ENCODE data around the gene ATF6B. TPM values are rescaled to one million over a fixed set of nuclear protein-coding genes. Genes with fewer than 3 reads are reported as not detected.

Gene ATF6B
- total and polyA plus RNA-seq, 2 of the 13 experiments (the other 11 are each of a cell fraction or from before 2014, with no cell fraction given): 18.1 to 44.0 TPM

DNA sequence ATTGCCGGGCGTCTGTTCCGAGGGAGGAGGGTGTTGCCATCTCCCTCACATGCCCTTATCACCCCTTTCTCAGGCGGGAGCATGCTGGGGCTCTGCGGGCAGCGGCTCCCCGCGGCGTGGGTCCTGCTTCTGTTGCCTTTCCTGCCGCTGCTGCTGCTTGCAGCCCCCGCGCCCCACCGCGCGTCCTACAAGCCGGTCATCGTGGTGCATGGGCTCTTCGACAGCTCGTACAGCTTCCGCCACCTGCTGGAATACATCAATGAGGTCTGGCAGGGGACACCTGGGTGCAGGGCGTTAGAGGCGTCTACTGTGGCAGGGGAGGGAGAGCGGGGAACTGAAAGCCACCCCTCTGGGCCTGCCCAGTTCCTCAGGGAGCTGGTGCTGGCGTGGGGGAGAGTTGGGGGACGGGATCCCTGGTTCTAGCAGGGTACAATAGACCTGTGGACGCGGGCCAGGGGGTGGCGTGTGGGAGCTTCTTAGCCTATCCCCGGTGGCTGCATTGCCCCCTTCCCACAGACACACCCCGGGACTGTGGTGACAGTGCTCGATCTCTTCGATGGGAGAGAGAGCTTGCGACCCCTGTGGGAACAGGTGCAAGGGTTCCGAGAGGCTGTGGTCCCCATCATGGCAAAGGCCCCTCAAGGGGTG lies 26.6 kb upstream of the ATF6B start (continued):
- TF ChIP-seq, protein P1, sequence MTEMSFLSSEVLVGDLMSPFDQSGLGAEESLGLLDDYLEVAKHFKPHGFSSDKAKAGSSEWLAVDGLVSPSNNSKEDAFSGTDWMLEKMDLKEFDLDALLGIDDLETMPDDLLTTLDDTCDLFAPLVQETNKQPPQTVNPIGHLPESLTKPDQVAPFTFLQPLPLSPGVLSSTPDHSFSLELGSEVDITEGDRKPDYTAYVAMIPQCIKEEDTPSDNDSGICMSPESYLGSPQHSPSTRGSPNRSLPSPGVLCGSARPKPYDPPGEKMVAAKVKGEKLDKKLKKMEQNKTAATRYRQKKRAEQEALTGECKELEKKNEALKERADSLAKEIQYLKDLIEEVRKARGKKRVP (CRISPR knock-in tag; IDR thresholded peaks at IDR 0.05): no peak
- TF ChIP-seq, protein P2, sequence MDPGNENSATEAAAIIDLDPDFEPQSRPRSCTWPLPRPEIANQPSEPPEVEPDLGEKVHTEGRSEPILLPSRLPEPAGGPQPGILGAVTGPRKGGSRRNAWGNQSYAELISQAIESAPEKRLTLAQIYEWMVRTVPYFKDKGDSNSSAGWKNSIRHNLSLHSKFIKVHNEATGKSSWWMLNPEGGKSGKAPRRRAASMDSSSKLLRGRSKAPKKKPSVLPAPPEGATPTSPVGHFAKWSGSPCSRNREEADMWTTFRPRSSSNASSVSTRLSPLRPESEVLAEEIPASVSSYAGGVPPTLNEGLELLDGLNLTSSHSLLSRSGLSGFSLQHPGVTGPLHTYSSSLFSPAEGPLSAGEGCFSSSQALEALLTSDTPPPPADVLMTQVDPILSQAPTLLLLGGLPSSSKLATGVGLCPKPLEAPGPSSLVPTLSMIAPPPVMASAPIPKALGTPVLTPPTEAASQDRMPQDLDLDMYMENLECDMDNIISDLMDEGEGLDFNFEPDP (CRISPR knock-in tag; conservative IDR thresholded peaks at IDR 0.05): no peak
- no peak; the same call in 1 of the 2 replicates for TF ChIP-seq ELF3 (CRISPR knock-in tag; IDR thresholded peaks at IDR 0.05)
- no peak; the same call in 1 of the 2 replicates for TF ChIP-seq ZGPAT (CRISPR knock-in tag; IDR thresholded peaks at IDR 0.05)
- TF ChIP-seq, protein P3, sequence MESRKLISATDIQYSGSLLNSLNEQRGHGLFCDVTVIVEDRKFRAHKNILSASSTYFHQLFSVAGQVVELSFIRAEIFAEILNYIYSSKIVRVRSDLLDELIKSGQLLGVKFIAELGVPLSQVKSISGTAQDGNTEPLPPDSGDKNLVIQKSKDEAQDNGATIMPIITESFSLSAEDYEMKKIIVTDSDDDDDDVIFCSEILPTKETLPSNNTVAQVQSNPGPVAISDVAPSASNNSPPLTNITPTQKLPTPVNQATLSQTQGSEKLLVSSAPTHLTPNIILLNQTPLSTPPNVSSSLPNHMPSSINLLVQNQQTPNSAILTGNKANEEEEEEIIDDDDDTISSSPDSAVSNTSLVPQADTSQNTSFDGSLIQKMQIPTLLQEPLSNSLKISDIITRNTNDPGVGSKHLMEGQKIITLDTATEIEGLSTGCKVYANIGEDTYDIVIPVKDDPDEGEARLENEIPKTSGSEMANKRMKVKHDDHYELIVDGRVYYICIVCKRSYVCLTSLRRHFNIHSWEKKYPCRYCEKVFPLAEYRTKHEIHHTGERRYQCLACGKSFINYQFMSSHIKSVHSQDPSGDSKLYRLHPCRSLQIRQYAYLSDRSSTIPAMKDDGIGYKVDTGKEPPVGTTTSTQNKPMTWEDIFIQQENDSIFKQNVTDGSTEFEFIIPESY (CRISPR knock-in tag; IDR thresholded peaks at IDR 0.05): no peak; the same call in 1 of the 2 replicates
- no peak for TF ChIP-seq ZMYM4 (CRISPR knock-in tag; IDR thresholded peaks at IDR 0.05)
- TF ChIP-seq ZNF382 (CRISPR knock-in tag; IDR thresholded peaks at IDR 0.05; ENCODE audit: borderline replicate concordance): no peak
- TF ChIP-seq GABPB1 (CRISPR knock-in tag; IDR thresholded peaks at IDR 0.05): no peak; the same call in 1 of the 2 replicates
- no peak for TF ChIP-seq KMT2B (CRISPR knock-in tag; IDR thresholded peaks at IDR 0.05)
- TF ChIP-seq ZMAT5 (CRISPR knock-in tag; IDR thresholded peaks at IDR 0.05; ENCODE audit: borderline replicate concordance, low read depth): no peak
- TF ChIP-seq ZNF205 (CRISPR knock-in tag; IDR thresholded peaks at IDR 0.05): no peak
- no peak; the same call in 1 of the 2 replicates for TF ChIP-seq GLI4 (CRISPR knock-in tag; IDR thresholded peaks at IDR 0.05; ENCODE audit: borderline replicate concordance)
- TF ChIP-seq HNRNPH1 (optimal IDR thresholded peaks at IDR 0.05; ENCODE audit: low read depth, low read length): no peak
- TF ChIP-seq, protein P4, sequence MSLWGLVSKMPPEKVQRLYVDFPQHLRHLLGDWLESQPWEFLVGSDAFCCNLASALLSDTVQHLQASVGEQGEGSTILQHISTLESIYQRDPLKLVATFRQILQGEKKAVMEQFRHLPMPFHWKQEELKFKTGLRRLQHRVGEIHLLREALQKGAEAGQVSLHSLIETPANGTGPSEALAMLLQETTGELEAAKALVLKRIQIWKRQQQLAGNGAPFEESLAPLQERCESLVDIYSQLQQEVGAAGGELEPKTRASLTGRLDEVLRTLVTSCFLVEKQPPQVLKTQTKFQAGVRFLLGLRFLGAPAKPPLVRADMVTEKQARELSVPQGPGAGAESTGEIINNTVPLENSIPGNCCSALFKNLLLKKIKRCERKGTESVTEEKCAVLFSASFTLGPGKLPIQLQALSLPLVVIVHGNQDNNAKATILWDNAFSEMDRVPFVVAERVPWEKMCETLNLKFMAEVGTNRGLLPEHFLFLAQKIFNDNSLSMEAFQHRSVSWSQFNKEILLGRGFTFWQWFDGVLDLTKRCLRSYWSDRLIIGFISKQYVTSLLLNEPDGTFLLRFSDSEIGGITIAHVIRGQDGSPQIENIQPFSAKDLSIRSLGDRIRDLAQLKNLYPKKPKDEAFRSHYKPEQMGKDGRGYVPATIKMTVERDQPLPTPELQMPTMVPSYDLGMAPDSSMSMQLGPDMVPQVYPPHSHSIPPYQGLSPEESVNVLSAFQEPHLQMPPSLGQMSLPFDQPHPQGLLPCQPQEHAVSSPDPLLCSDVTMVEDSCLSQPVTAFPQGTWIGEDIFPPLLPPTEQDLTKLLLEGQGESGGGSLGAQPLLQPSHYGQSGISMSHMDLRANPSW (CRISPR knock-in tag; IDR thresholded peaks at IDR 0.05; ENCODE audit: borderline replicate concordance): 0 out of 2 replicates have a peak, but pooled peaks have one; percentile 7
- TF ChIP-seq TOE1 (CRISPR knock-in tag; IDR thresholded peaks at IDR 0.05): no peak
- TF ChIP-seq ZNF766 (CRISPR knock-in tag; IDR thresholded peaks at IDR 0.05; ENCODE audit: borderline replicate concordance): no peak
- no peak for TF ChIP-seq GTF2F1 (IDR thresholded peaks at IDR 0.05; ENCODE audit: low read length)
- no peak for TF ChIP-seq ZNF616 (CRISPR knock-in tag; IDR thresholded peaks at IDR 0.05; ENCODE audit: low read depth)
- TF ChIP-seq, protein P5, sequence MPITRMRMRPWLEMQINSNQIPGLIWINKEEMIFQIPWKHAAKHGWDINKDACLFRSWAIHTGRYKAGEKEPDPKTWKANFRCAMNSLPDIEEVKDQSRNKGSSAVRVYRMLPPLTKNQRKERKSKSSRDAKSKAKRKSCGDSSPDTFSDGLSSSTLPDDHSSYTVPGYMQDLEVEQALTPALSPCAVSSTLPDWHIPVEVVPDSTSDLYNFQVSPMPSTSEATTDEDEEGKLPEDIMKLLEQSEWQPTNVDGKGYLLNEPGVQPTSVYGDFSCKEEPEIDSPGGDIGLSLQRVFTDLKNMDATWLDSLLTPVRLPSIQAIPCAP (CRISPR knock-in tag; IDR thresholded peaks at IDR 0.05; ENCODE audit: low read depth): no peak

All from HepG2 (cell line).